DMS 273 treated with DMSO at 0.1 percent for 48 hours (cell line): ENCODE results near the gene MYO18B.
A peak's percentile ranks its signal among the peaks of the same experiment; 100 is the strongest.
"Not testable (repeated sequence)": the region's sequence is repeated elsewhere in the genome, so short reads cannot be mapped to it uniquely, and the experiment has no call there.

ENCODE experiments used
- DNase-seq: peaks from one replicate; lab custom pipeline; 2025; lab: John Stamatoyannopoulos, UW

Gene MYO18B

GRCh38 chr22:25942856-25943411 is 200.9 kb downstream of the MYO18B start:
- DNase-seq = peak; percentile 94

DNA sequence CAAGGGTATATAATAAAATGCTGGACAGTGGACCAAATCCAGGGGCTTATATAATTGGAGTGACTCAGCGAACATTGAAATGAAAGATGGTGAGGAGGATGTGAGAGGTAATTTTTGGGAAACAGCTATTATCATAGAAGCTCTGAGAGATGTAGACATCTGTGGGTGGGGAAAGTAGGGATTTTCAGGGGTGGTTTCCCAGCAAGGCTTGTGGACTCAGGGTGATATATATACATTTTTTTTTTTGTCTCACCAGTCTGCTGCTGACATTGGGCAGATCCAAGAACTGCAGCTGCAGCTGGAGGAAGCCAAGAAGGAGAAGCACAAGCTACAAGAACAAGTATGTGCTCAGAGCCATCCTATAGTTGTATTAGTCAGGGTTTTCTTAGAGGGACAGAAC is 208.1 kb downstream of the MYO18B start:
- no peak for DNase-seq

GRCh38 chr22:25953276-25953675 is 211.3 kb downstream of the MYO18B start:
- no peak for DNase-seq

GRCh38 chr22:25953919-25954318 is 211.9 kb downstream of the MYO18B start:
- no peak for DNase-seq

GRCh38 chr22:25955323-25955722 is 213.3 kb downstream of the MYO18B start:
- DNase-seq = no peak

DNA sequence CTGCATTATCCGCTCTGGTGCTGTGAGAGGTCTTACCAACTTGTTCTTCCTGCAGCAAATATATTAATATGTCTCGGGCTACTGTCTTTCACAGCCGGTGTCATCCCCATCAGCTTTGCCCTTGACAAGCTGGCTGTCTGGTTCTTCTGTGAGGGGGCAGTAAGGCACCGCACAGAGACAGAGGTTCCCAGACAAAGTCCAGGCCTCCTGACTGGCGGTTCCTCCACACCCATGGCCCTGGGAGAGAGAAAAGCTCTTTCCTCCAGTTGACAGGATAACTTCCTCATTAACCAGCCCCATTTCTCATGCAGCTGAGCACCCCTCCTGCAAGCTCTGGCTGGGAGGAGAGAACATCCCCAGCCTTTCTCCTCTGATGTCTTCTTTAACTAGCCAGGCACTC is 214.8 kb downstream of the MYO18B start:
- DNase-seq = no peak

- DNase-seq = no peak
Measured at GRCh38 chr22:25959818-25960774, 218.1 kb downstream of the MYO18B start.

DNA sequence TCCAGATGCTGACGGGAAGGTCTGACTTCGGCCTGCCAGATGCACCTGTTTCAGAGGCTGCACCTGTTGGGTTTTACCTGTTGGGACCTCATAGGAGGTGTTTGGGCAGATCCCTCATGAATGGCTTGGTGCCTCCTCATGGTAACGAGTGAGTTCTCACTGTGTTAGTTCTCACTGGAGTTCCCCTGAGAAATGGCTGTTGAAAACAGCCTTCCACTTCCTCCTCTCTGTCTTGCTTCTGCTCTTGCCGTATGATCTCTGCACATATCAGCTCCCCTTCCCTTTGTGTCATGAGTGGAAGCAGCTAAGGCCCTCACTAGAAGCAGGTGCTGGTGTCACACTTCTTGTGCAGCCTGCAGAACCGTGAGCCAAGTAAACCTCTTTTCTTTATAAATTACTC is 219.7 kb downstream of the MYO18B start:
- DNase-seq = no peak

GRCh38 chr22:25962711-25963110 is 220.7 kb downstream of the MYO18B start:
- DNase-seq = no peak

DNA sequence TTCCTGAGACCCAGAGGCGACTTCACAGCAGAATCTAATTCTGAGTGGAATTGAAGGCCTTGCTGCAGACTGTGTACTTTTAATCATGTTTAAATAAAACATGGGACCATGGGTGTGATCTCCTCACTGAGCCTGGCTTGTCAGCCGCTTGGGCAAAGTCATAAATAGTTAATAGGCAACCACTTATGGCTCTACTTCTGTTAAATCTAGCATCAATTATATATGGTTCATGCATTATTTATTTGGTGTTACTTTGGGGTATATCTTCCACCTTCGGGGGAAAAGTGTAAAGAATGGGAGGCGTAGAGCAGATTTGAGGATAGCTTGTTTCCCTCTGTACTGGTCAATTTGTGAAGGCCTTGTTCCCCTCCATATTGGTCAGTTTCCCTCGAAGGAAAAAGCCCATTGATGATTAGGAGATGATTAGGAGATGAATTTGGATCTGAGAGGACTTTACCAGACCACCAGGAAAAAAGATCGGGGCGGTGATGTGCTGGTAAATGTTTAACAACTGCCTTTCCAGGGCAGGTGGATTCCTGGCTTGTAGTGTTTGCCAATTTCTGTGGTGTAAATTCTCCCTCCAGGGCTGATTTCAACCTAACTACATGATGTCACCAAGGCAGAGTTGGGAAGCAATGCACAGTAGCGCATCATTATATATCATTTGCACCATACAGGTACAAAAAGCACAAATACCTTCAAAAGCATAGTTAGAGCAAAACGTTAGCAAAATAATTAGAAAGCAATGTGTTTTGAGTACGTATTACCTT is 223.2 kb downstream of the MYO18B start:
- no peak for DNase-seq

- no peak for DNase-seq
Measured at GRCh38 chr22:25966448-25966913, 224.5 kb downstream of the MYO18B start.

- DNase-seq = no peak
Measured at GRCh38 chr22:25969286-25969685, 227.3 kb downstream of the MYO18B start.

- no peak for DNase-seq
Measured at GRCh38 chr22:25969901-25970300, 227.9 kb downstream of the MYO18B start.

- DNase-seq = peak; percentile 11
Measured at GRCh38 chr22:25970374-25970911, 228.5 kb downstream of the MYO18B start.

GRCh38 chr22:25970999-25971811 is 229.2 kb downstream of the MYO18B start:
- DNase-seq = no peak

DNA sequence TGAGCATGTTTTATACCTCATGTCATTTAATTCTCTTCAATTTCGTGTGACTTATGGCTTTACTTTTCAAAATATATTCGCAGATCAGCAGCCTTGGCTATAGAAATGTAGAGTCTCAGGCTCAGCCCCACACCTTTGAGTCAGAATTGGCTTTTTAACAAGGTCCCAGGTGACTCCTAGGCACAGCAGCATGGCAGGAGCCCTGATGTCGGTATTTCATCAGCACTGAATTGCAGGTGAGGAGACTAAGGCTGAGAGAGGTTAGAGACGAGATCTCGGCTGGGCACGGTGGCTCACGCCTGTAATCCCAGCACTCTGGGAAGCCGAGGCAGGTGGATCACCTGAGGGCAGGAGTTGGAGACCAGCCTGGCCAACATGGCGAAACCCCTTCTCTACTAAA is 230.4 kb downstream of the MYO18B start:
- DNase-seq = no peak

DNA sequence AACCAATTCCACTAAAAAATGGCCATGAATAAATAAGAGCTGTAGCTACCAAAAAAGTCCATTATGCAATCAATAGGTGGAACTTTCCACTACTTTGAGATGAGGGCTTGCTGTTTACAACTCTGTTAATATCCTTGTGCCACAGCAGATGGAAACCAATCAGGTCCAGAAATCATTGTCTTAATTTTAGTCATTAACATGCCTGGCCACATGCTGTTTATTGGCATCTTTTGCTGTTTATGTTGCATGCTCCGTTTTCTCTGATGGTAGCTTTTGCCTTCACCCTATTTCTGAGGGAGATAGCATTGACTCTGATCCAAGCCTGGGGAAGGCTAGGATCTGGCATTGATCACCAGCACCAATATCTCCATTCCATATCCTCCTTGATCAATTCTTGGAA is 234.4 kb downstream of the MYO18B start:
- DNase-seq = no peak

- no peak for DNase-seq
Measured at GRCh38 chr22:25979968-25980367, 238.0 kb downstream of the MYO18B start.

DNA sequence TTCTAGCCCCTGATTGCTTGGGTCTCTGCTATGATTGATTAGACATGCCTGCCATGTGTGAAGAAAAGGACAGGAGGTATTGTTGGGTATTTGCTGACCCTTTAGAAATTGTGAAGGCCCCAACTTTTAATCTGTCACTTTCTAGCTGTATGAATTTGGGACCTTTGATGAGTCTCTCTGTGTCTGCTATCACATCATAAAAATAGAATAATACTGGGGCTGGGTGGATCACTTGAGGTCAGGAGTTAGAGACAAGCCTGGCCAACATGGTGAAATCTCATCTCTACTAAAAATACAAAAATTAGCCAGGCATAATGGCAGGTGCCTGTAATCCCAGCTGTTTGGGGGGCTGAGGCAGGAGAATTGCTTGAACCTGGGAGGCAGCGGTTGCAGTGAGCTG is 242.9 kb downstream of the MYO18B start:
- not testable (repeated sequence) for DNase-seq

GRCh38 chr22:25987948-25988347 is 246.0 kb downstream of the MYO18B start:
- DNase-seq = no peak

DNA sequence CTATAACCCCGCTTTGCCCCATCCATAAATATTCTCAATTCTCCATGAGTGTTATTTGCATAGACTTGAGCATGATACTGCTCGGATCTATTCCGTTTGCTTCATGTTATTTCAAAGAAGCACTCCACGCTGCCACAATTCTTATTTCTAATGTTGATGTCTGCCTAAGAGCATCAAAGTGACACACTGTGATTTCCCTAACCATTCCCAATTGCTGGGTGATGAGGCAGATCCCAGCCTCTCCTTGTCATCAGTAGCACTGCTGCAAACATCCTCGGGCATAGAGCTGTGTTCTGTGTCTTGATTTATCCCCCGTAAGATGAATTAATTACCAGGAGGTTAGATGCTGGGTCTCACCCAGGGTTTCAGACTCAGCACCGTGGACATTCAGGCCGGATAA is 249.0 kb downstream of the MYO18B start:
- DNase-seq = no peak
